H1 (cell line): ENCODE measurements around the gene ATP6V0D1. TPM values are rescaled to one million over a fixed set of nuclear protein-coding genes. Genes with fewer than 3 reads are reported as not detected.

ENCODE experiments used
- ATF3 ChIP-seq: IDR thresholded peaks from 2 replicates; pipeline ENCODE4 v1.6.1; 2011; ENCODE audit warnings: low read depth, mild to moderate bottlenecking, low read length; ENCODE audit not compliant: insufficient read depth
- BACH1 ChIP-seq: IDR thresholded peaks from 2 replicates; pipeline ENCODE4 v1.6.1; 2012; ENCODE audit warnings: low read length, improper control_type of control experiment
- CBX5 ChIP-seq: fragments of 300-800, 300-1000 bp; sonication (generic); IDR thresholded peaks from 2 replicates; pipeline ENCODE4 v1.7.1; 2016; ENCODE audit warnings: antibody characterized with exemption, low read length, low read depth
- CEBPB ChIP-seq: IDR thresholded peaks from 2 replicates; pipeline ENCODE4 v1.6.1; 2012; ENCODE audit warnings: low read depth, low read length
- GABPA ChIP-seq: IDR thresholded peaks from 2 replicates; pipeline ENCODE4 v1.6.1; 2011; ENCODE audit warnings: mild to moderate bottlenecking, low read length, moderate library complexity, borderline replicate concordance; ENCODE audit not compliant: insufficient read depth
- GTF2F1 ChIP-seq: IDR thresholded peaks from 2 replicates; pipeline ENCODE4 v1.6.1; 2012; ENCODE audit warnings: low read depth, low read length, improper control_type of control experiment, borderline replicate concordance
- HDAC6 ChIP-seq: IDR thresholded peaks from one replicate; pipeline ENCODE4 v1.7.1; 2012; ENCODE audit warnings: low read depth, mild to moderate bottlenecking, inconsistent platforms, low read length, moderate library complexity
- JUND ChIP-seq: IDR thresholded peaks from 2 replicates; pipeline ENCODE4 v1.6.1; 2011; ENCODE audit warnings: mild to moderate bottlenecking, improper control_type of control experiment, low read length
- KDM1A ChIP-seq: fragments of 200-600, 300-600 bp; sonication (generic); IDR thresholded peaks from 2 replicates; pipeline ENCODE4 v1.7.1; 2016; ENCODE audit warnings: mild to moderate bottlenecking, low read length, borderline replicate concordance
- KDM4A ChIP-seq: IDR thresholded peaks from one replicate; pipeline ENCODE4 v1.7.1; 2012; ENCODE audit warnings: low read depth, mild to moderate bottlenecking, moderate library complexity, low read length, inconsistent platforms; ENCODE audit not compliant: severe bottlenecking
- KDM5A ChIP-seq: fragments of 200-600 bp; IDR thresholded peaks from 2 replicates; pipeline ENCODE4 v1.7.1; 2012; ENCODE audit warnings: mild to moderate bottlenecking, low read length, inconsistent platforms, mixed read lengths
- NRF1 ChIP-seq: IDR thresholded peaks from 2 replicates; pipeline ENCODE4 v1.6.1; 2011; ENCODE audit warnings: mild to moderate bottlenecking, low read depth, low read length, improper control_type of control experiment
- POLR2AphosphoS5 ChIP-seq: IDR thresholded peaks from 2 replicates; pipeline ENCODE4 v1.6.1; 2011; ENCODE audit warnings: low read depth, low read length
- POU5F1 ChIP-seq: IDR thresholded peaks from 2 replicates; pipeline ENCODE4 v1.6.1; 2011; ENCODE audit warnings: low read depth, mild to moderate bottlenecking, low read length, moderate library complexity
- RBBP5 ChIP-seq: IDR thresholded peaks from 2 replicates; pipeline ENCODE4 v1.7.1; 2012; ENCODE audit warnings: low read depth, mild to moderate bottlenecking, inconsistent platforms, low read length, moderate library complexity, borderline replicate concordance
- RFX5 ChIP-seq: IDR thresholded peaks from 2 replicates; pipeline ENCODE4 v1.6.1; 2011; ENCODE audit warnings: low read depth, low read length, improper control_type of control experiment, borderline replicate concordance
- SP2 ChIP-seq: IDR thresholded peaks from 2 replicates; pipeline ENCODE4 v1.6.1; 2012; ENCODE audit warnings: mild to moderate bottlenecking, low read length, inconsistent platforms
- SRF ChIP-seq: IDR thresholded peaks from 2 replicates; pipeline ENCODE4 v1.6.1; 2011; ENCODE audit warnings: mild to moderate bottlenecking, low read depth, low read length, moderate library complexity
- TAF1 ChIP-seq: IDR thresholded peaks from 2 replicates; pipeline ENCODE4 v1.6.1; 2011; ENCODE audit warnings: mild to moderate bottlenecking, low read depth, low read length
- TCF12 ChIP-seq: IDR thresholded peaks from 2 replicates; pipeline ENCODE4 v1.6.1; 2011; ENCODE audit warnings: low read depth, mild to moderate bottlenecking, low read length
- YY1 ChIP-seq: IDR thresholded peaks from 2 replicates; pipeline ENCODE4 v1.6.1; 2011; ENCODE audit warnings: low read depth, mild to moderate bottlenecking, low read length
- ZNF274 ChIP-seq: IDR thresholded peaks from 2 replicates; pipeline ENCODE4 v1.7.0; 2012; ENCODE audit warnings: low read length, borderline replicate concordance; ENCODE audit errors: extremely low read depth
- polyA plus RNA-seq, 7 experiments: library from polyadenylated mRNA; depleted of rRNA in 3 of 7; stranded (reverse) in 5 of 7; unstranded in 2 of 7; fragments of >200 nt in 5 of 7; fragments of 200-250 nt in 2 of 7; gene quantifications; 1 replicate in 5 of 7; 2 replicates in 1 of 7; 4 replicates in 1 of 7; pipeline versions ENCODE4 v1.2.1 to v1.2.3, GENCODE V29; 2011 to 2013; ENCODE audit warnings: missing spikeins in 2 of 7, mixed read lengths in 2 of 7
- total RNA-seq: library from RNA; stranded (reverse); fragmentation: NEBNext Ultra II Directional; extraction: Animal tissue kit (Norgen Biotek cat#: 25700); gene quantifications from 2 replicates; pipeline ENCODE4 v1.2.1, GENCODE V29; 2021
- TF ChIP-seq, protein P1 (sequence below): IDR thresholded peaks from 2 replicates; pipeline ENCODE4 v1.6.1; 2011; ENCODE audit warnings: low read length, improper control_type of control experiment

ATP6V0D1 gene
- total and polyA plus RNA-seq, 2 of the 8 experiments (the other 6 are each of a cell fraction or from before 2014, with no cell fraction given): 47.3 to 134 TPM

GRCh38 chr16:67415872-67416793 lies 64.8 kb downstream of the ATP6V0D1 start, which contains the start of gene ZDHHC1 (continued):
- TF ChIP-seq, protein P1, sequence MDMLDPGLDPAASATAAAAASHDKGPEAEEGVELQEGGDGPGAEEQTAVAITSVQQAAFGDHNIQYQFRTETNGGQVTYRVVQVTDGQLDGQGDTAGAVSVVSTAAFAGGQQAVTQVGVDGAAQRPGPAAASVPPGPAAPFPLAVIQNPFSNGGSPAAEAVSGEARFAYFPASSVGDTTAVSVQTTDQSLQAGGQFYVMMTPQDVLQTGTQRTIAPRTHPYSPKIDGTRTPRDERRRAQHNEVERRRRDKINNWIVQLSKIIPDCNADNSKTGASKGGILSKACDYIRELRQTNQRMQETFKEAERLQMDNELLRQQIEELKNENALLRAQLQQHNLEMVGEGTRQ: no peak
- TF ChIP-seq RFX5 (no peak), KDM4A (peak; percentile 79), NRF1 (no peak), CEBPB (peak; percentile 28; the same call in 1 of the 2 replicates), TCF12 (no peak), HDAC6 (no peak), JUND (no peak), SRF (no peak), SP2 (no peak), RBBP5 (no peak), TAF1 (no peak), YY1 (no peak), KDM1A (0 out of 2 replicates have a peak, but pooled peaks have one; percentile 34), POLR2AphosphoS5 (no peak), ATF3 (no peak), KDM5A (no peak), POU5F1 (no peak), CBX5 (no peak), GABPA (no peak), GTF2F1 (no peak), BACH1 (no peak), ZNF274 (no peak)
